ENCODE measurements around the gene CDH4.

CDH4 gene

DNA sequence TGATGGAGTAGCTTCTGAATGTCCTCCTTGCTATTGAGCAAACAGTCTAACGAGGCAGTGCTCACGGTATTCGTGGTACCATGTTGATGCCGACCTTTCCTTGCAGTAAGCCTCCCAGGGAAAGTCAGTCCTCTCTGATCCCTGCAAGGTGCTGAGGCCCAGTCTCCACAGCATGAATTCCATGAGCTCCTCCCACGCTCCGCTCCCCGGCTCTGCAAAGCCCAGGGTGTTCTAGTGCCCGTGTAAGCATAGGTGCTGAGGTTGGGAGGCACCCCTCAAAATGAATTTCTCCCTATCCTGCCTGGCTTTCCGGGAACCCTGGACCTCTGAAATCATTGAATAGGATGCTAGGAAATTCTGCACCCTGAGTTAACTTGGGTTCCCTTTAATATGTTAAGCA lies 562.7 kb downstream of the CDH4 start:
- DNase-seq, result no peak

DNA sequence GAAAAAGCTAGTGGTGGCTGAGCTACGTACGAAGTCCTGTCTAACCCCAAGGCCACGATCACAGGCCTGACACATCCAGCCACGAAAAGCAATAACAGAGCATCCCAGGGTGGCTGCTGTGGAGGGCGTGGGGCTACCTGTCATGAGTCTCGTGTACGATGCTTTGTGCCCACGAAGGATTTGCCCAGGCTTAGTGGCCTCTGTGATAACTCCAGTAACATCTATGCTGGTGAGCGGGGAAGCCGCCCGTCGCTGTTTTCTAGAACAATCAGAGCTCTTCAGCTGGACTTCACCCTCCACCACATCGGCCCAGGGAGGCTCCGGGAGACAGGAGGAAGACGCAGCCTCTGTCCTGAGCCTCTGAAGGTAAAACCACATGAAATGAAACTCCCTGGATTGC lies 563.1 kb downstream of the CDH4 start:
- DNase-seq, result no peak

DNA sequence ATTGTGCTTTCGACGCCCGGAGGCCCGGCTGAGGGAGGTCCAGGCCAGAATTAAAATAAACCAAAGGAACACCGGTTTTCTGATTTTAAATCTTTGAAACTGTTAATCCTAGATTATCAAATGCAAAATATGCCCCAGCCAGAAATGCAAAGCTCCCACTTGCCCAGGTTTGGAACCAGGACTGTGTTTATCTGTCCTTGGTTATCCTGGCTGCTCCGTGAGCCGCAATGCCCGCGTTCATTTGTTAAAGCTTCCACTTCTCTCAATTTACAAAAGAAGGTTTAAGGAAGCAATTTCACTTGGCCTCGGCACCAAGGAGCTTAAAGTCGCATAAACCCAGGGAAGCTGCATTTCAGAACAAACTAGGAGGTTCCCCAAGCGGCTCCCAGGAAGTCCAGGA lies 563.6 kb downstream of the CDH4 start:
- no peak for DNase-seq

DNA sequence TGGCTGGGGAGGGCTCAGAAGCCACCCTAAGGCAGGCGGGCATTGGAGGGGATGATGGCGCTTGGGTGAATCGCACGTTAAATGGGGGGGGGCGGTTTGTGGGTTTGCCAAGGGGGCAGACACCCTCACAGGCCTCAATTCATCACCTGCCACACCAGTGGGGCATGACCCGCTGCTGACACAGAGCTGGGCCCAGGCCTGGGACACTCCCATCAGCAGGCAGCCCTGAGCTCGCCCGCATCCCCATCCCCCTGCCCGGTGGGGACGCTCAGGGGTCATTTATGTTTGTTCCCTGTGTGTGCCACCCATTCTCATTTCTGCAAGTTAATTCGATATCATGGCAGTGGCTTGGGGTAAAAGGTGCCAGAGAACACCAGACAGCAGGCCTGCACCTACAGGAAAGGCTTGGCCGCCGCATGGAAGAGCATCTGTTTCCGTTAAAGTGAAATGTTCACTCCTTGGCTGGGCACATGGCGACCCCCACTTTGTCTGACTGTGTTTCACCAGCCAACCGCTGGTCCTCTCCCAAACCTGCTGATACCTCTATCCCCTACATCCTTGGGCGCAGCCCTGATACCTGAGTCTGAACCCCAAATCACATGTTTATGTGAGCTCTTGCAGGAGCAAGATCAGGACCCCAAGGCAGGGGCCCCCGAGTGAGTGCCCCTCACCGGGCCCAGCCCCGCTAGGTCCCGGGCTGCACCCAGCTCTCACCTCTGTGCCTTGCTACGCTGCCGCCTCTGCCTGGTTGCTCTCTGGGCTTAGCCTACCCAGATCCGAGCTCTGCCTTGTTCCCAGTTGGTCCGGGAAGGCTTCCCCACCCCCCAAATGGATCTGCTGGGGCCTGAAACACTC lies 564.8 kb downstream of the CDH4 start:
- no peak for DNase-seq

DNA sequence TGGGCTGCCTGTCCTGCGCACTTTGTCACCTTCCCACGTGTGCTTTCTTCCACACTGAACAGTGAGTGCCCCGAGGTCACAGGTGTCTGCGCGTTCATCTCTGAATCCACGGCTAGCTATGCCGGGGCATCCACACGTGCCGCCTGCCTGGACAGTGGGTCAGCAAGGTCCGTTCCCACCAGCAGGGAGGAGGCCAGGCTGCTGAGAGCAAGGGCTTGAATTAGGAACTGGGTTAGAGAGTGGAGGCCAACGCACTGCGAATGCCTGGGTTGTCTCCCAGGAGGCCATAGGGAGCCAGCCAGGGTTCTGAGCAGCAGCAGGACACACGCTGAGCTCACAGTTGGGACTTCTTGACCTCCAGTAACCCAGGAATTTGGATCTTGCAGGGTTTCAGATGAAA lies 565.5 kb downstream of the CDH4 start:
- no peak for DNase-seq

DNA sequence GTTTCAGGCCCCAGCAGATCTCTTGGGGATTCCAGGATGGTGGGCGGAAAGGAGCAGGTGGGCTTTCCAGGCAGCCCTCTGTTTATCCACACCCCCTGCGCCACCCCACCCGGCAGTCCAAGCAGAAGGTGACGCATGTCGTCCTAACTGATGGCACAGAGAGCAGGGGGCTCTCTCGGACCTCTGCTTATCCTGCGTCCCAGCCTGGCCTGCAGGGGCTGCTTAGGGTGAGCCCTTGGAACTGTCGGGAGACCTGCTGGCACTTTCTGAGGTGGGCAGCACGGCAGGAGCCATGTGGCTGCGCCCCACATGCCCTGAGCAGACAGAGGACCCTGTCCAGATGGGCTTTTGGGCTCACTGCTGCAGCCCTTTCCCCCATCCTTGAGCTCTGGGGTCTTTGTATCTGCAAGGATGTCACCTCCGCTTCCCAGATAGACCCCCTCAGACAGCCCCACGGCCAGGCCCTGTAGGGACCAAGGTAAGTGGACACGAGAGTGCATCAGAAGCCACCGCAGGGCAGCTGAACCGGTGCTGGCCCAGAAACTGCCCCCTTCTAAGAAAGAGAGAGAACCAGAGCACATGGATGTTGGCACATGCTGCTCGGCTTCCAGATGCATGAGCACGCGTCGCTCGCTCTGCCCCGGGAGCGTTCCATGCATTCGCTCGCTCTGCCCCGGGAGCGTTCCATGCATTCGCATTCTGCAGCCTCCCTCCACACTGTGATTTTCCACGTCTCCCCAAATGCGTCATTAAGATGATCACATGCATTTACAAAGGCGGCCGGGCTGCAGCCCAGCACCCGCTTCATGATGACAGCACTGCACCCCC lies 566.9 kb downstream of the CDH4 start:
- DNase-seq, result no peak

DNA sequence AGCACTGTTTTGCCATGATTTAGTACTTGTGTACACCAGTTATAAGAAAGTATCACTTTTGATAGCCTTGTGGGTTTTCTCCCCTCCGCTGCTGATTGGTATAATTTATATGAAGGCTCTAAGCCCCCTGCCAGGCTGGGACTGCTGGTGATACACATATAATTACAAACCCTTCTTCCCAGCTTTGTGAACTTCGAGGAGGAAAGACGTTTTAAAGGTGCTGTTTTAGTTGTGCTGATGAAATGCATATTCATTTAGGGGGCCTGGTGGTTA lies 567.4 kb downstream of the CDH4 start:
- no peak for DNase-seq

DNA sequence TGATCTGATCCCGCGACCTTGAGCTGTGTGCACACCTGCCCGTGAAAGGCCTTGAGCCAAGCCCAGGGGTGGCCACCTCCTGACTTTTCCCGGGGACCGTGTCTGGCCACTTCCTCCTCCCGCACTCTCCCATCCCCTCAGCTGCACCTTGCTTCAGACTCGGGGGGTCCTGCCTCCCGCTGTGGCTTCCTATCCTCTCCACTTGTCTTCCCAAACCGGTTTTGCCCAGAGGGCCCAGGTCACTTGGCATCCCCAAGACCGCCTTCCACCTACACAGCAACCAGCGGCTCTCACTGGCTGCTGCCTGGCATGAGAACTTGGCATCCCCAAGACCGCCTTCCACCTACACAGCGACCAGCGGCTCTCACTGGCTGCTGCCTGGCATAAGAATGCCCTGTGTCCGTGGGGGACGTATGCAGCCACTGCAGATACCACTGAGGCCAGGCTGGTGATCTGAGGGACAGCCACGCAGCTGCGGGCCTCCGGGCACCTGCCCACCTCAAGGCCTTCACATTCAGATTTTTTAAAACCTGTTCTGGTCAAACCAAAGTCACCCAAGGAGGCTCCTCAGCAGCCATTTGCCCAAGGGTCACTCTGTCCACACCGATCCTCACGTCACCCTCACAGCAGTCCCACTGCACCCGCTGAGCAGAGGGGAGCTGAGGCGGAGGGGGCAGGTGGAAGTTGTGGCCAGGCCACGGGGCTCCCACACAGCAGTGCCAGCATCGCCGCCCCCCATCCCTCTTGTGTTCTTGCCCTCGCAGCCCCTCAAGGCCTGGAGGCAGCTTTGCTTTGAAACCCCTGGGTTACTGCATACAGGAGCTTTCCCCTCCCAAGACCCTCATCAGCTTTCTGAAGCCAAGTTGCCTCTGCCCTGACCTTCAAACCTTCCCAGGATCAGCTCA lies 568.1 kb downstream of the CDH4 start:
- DNase-seq, result no peak

DNA sequence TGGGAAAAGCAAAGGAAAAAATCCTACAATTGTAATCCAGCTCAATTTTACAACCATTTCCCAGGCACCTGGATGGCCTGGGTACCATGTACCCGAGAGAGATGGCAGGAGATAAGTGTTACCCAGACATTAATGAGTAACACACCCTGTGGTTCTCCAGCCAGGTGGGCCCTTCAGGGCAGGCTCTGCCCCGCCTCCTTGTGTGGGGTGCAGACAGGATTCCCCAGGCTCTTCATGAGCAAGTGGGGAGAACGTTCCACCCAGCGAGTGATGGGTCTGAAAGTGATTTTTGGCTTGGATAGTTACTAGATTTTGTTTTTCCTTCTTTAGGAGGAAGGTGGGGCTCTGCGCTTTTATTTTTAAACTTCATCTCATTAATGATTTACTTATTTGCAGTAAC lies 569.7 kb downstream of the CDH4 start:
- no peak for DNase-seq

DNA sequence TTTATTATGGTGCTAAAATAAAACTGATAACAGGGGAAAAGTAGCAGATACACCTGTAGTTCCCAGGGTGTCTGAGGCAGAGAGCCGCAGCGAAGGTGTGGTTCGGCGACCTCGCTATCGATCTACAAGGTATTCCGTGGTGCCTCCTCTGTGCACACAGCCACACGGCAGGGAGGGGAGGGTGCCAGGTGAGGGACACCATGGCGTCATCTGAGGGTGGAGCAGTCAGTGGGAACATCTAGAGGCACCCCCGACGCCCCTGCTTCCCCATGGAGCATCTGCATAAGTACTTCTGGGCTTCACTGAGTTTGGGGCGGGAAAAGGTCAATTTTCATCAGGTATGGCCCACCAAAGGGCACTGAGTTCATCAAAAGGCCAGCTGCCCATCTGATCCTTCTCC lies 570.3 kb downstream of the CDH4 start:
- no peak for DNase-seq

DNA sequence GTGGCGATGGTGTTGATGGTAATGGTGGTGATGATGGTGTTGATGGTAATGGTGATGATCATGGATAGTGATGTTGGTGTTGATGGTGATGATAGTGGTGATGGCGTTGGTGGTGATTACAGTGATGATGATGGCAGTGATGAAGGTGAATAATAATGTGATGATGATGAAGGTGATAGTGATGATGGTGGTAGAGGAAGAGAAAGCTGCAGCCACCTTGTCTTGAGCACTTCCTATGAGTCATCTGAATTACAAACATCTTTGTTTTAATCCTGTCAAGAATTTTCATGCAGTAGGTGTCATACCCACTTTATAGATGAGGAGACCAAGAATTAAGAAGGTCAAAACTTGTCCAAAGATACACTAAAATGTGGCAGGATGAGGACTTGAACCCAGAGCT lies 571.2 kb downstream of the CDH4 start:
- DNase-seq, result no peak

DNA sequence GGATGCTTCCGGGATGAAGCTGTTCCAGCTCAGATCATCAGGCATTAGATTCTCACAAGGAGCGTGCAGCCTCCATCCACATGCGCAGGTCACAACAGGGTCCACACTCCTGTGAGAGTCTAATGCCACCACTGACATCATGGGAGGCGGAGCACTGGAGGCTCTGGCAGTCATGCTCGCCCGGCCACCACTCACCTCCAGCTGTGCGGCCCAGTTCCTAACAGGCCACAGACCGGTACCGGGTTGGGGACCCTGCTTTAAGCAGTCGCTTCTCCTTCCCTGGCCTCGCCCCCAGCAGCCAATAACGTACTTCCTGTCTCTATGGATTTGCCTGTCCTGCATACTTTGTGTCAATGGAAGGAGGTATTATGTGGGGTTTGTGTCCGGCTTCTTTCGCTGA lies 576.8 kb downstream of the CDH4 start:
- no peak for DNase-seq

DNA sequence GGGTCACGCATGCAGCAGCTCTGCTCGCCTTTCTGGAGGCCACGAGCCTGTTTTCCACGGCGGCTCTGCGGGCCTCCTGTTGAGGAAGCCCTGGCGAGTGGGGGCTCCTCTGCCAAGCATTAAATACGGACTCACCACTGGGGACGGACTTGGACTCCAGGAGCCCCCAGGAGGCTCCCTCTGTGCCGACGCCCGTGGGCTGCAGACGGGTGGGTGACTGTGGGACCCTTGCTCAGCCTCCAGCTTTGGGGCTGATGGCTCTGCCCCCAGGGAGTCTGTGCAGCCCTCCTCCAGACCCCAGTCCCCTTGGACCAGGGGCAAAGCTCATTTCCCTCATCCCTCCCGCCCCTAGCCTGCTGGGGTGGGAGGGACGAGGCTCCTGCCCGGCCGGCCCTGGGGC lies 577.5 kb downstream of the CDH4 start:
- no peak for DNase-seq

DNA sequence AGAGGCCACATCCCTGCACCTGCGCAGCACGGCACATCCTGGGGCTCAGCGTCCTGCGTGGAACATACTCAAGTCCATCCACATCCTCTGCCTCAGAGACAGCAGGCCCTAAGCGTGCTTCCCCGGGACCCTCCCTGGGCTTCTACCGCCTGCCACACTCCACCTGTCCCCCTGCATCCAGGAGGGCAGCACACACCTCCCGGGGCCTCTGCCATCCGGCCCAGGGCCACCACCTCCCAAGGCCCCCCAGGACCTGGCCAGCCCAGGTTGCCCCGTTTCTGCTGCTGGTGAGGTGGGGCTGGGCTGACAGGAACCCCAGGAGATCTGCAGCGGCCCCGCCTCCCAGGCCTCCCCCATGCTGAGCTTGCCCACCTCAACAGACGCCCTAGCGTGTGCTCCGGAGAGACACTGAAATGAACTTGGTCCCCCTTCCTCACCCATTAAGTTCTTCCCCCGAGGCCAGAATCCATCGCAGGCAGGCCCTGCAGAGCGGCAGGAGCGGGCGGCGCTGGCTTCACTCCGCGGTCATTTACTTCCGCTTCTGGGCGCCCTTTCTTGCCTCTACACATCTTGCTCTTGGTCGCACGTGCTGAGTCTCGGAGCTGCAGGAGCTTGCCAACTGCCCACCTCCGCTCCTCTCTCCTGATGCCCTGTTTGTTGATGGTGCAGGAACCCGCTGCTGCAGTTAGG lies 578.3 kb downstream of the CDH4 start:
- no peak for DNase-seq

DNA sequence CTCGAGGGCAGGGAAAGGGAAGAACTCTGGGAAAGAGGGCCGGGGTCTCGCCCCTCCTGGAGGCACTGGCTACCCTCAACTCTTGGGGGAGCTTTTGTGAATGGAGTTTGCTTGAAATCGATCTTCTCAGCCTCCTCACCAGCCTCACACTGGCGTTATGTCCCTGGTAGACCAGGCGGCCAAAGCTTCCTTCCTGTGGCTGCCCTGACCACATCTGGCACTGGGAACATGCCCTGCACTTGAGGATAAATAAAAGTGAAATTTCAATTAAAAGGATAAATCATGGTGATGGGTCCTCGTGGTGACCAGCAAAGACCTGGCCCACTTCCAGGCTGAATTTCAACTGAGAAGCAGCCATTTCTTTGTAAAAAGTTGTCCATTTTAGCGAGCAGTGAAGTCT lies 578.9 kb downstream of the CDH4 start:
- no peak for DNase-seq

DNA sequence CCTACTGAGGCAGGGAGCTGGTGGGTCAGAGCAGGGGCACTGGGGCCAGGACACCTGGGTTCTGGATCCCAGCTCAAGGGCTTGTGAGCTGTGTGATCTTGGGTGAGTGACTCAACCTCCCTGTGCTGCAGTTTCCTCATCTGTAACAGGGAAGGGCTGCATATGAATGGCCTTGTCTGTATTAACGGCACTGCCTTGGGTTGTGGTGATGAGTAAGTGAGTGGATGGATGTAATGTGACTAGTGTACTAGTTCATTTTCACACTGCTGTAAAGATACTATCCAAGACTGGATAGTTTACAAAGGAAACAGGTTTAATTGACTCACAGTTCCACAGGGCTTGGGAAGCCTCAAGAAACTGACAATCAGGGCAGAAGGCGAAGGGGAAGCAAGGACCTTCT lies 580.1 kb downstream of the CDH4 start:
- DNase-seq, result no peak

DNA sequence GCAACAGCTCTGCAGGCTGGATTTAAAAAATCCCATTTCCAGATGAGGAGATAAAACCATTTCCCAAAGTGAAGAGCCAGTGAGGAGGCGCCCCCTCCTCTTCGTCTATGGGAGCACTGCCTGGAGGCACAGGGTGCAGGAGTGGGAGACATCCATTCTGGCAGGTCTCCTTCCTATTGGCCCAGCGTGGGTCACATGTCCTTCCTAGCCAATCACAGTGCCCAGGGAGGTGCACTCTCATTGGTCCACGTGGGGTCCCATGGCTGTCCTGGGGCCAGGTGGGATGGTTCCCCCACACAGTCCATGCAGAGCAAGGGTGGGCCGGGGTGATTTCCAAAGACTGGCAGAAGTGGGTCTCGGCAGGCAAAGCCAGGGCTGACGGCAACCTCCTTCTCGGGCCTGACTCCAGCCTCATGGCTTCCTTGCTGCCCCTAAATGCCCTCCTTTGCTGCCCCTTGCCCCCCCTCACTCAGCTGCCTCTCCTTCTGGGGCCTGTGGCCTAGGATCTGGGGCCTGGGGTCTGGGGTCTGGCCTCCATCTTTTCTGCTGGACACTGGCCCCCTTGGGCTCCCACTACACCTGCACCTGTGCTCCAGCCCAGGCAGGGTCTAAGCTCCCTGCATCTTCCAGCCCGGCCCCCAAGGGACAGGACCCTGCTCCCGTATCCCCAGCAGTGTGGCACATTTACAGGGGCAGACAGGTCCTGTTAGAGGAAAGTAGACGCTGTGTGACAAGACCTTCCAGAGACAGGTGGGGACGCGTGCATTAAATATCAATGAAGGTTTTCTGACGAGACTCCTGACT lies 581.9 kb downstream of the CDH4 start:
- DNase-seq, result no peak

DNA sequence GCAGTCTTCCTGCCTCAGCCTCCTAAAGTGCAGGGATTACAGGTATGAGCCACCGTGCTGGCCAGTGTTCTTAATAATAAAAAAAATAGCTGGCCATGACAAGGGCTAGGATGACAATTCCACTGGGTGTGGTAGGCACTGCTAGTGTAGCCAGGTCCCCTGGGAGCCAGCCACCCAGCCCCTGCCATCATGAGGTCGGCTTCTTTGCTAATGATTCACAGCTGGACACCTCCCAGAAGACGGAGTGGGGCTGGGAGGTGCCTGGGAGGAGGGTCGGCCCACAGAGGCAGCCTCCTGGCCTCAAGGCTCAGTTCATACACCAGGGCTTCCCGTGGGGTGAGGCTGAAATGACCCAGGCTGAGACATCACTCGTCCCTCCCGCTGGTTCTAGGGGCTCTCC lies 583.2 kb downstream of the CDH4 start:
- no peak for DNase-seq

DNA sequence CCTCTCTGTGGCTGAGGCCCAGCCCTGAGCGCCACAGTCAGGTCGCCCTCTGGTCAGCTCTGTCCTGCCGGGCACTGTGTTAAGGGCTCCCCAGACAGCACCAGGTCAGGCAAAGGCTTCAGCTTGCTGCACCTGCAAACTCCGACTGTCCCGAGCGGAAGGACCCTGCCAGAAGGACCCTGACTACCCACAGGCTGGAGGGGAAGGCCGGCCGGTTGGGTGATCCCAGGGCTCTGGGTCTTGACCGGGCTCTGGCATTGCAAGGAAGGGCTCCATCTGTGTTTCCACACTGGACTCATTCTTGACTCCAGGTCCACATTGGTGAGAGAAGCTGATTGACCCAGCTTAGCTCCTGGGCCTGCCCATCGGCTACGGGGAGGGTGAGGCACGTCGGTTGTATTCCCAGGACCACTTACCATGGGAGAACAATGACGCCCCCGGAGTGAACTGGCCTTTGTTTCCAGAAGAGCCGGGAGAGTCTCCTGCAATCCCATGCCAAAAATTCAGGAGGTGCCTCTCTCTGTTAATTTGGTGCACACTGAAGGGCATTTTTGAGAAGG lies 583.8 kb downstream of the CDH4 start:
- no peak for DNase-seq

DNA sequence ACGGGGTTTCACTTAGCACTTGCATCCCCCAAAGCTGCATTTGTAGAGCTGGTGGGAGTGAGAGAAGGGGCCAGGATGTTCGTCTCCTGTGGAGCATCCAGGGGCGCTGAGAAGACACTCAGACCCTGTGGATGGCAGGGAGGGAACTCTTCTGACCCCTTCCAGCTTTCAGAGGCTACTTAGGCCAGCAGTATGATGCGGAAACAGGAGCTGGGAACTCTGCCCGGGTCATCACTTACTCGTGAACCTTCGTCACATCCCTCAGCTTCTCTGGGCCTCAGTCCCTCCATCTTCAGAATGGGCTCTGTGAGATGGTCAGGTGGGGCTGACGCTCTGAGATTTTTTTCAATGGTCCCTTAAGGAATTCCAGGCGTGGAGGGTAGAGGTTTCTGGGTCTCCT lies 585.1 kb downstream of the CDH4 start:
- DNase-seq, result no peak

DNA sequence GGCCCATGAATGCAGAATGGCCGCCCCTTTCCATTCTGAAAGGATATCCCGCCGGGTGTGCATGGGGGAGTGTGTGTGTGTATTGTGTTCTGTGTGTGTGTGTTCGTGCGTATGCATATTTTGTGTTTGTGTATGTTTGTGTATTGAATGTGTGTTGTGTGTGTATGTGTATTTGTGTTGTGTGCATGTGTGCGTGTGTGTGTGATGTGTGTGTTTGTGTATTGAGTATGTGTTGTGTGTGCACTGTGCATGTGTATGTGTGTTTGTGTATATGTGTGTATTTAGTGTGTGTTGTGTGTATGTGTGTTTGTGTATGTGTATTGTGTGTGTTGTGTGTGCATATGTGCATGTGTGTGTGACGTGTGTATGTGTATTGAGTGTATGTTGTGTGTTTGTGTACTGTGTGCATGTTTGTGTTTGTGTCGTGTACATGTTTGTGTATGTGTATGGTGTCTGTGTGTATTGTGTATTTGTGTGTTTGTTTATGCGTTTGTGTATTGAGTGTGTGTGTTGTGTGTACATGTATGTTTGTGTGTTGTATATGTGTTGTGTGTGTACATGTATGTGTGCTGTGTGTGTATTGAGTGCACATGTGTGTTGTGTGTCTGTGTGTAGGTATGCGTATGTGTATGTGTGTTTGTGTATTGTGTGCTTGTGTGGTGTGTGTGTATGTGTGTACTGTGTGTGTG lies 587.3 kb downstream of the CDH4 start:
- DNase-seq, result no peak
